Suprapubic skin (tissue), 4 donors: ENCODE results near the gene OR1M1. TPM values are rescaled to one million over a fixed set of nuclear protein-coding genes. Genes with fewer than 3 reads are reported as not detected.
"Not testable (repeated sequence)": the region's sequence is repeated elsewhere in the genome, so short reads cannot be mapped to it uniquely, and the experiment has no call there.

Experiments used
- DNase-seq, 2 donors: peaks; one replicate each; pipeline ENCODE4 v3.0.0-alpha.2; 2019; ENCODE audit warnings: low spot score in 2 of 2
- H3K27ac ChIP-seq: fragments of 200-600 bp; sonication (generic); one replicate; pipeline ENCODE4 v1.5.1; 2019
- H3K27me3 ChIP-seq: fragments of 200-600 bp; sonication (generic); one replicate; pipeline ENCODE4 v1.5.1; 2019
- H3K36me3 ChIP-seq: fragments of 200-600 bp; sonication (generic); one replicate; pipeline ENCODE4 v1.5.1; 2019
- H3K4me1 ChIP-seq: fragments of 200-600 bp; sonication (generic); one replicate; pipeline ENCODE4 v1.5.1; 2019
- H3K4me3 ChIP-seq: fragments of 200-600 bp; sonication (generic); one replicate; pipeline ENCODE4 v1.5.1; 2019; ENCODE audit warnings: mild to moderate bottlenecking
- H3K9me3 ChIP-seq: fragments of 200-600 bp; sonication (generic); one replicate; pipeline ENCODE4 v1.5.1; 2019
- EP300 ChIP-seq: sonication (generic); formaldehyde crosslinking; IDR thresholded peaks from one replicate; pipeline ENCODE4 v1.6.1; 2017; ENCODE audit warnings: antibody characterized with exemption
- POLR2A ChIP-seq, 2 donors: fragments of 450-650 bp; IDR thresholded peaks; one replicate each; pipeline ENCODE4 v1.6.1; 2017; ENCODE audit warnings: antibody characterized with exemption in 2 of 2, mild to moderate bottlenecking in 2 of 2, moderate library complexity in 2 of 2
- POLR2AphosphoS5 ChIP-seq, 3 donors: sonication (generic); formaldehyde crosslinking; IDR thresholded peaks; one replicate each; pipeline ENCODE4 v1.6.1; 2017; ENCODE audit warnings: antibody characterized with exemption in 3 of 3
- WGBS: methylation state at CpG from one replicate; pipeline ENCODE4 v1.1.5; 2018; 5-methylcytosine and 5-hydroxymethylcytosine counted together
- total RNA-seq, 4 donors: library from RNA; depleted of rRNA; stranded (reverse); fragments of >200 nt; gene quantifications; one replicate each; pipeline ENCODE4 v1.1.0, GENCODE V29; 2016
- TF ChIP-seq, protein P1 (sequence below), 2 donors: fragments of 200-600 bp in 1 of 2; fragments of 450-650 bp in 1 of 2; sonication (generic) in 1 of 2; IDR thresholded peaks; one replicate each; pipeline ENCODE4 v1.5.1; 2016 to 2019; ENCODE audit warnings: antibody characterized with exemption in 2 of 2, mild to moderate bottlenecking in 1 of 2, moderate library complexity in 1 of 2

OR1M1 gene
- total RNA-seq, 4 donors from 2014 or later = not detected

DNA sequence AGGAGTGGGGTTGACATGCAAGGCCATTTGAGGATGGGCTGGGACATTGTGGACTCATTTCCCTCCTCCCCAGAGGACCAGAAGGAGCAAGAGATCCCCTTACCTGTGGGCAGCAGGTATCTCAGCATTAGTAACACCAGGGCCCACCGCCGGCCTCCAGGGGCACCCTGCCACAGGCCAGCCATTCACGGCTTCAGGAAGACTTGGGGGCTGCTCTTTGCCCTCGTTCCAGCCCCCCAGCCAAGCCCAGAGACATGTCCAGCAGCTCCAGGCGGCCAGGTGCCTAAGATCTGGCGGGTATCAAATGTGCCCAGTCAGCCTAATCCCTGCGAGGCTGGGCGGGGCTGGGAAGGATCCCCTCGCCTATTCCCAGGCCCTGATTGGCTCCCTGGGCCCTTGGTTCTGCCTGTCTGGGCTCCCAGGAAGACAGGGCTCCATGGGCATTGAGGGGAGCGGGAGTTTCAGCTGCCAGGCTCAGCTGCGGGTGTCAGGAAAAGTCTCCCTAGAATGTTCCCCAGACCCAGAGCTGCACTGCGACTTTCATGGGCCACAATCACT, 21.3 kb upstream of the OR1M1 start:
- no peaks in the 10 kb centered on the region for H3K4me1 ChIP-seq
- H3K27me3 ChIP-seq = peaks cover 2% of the 10 kb centered on the region
- no peak for DNase-seq
- 77% methylated on average over 8 of the region's 12 CpGs for WGBS
- no peaks in the 10 kb centered on the region for H3K36me3 ChIP-seq
- no peak overlapping the region for H3K4me3 ChIP-seq
- H3K9me3 ChIP-seq = no peaks in the 10 kb centered on the region
- TF ChIP-seq, protein P1, sequence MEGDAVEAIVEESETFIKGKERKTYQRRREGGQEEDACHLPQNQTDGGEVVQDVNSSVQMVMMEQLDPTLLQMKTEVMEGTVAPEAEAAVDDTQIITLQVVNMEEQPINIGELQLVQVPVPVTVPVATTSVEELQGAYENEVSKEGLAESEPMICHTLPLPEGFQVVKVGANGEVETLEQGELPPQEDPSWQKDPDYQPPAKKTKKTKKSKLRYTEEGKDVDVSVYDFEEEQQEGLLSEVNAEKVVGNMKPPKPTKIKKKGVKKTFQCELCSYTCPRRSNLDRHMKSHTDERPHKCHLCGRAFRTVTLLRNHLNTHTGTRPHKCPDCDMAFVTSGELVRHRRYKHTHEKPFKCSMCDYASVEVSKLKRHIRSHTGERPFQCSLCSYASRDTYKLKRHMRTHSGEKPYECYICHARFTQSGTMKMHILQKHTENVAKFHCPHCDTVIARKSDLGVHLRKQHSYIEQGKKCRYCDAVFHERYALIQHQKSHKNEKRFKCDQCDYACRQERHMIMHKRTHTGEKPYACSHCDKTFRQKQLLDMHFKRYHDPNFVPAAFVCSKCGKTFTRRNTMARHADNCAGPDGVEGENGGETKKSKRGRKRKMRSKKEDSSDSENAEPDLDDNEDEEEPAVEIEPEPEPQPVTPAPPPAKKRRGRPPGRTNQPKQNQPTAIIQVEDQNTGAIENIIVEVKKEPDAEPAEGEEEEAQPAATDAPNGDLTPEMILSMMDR (IDR thresholded peaks at IDR 0.05) = no peak
- TF ChIP-seq EP300 = no peak
- no peak for TF ChIP-seq POLR2AphosphoS5 (IDR thresholded peaks at IDR 0.05)
- no peak for TF ChIP-seq POLR2A (IDR thresholded peaks at IDR 0.05)
- H3K27ac ChIP-seq = no peak overlapping the region

DNA sequence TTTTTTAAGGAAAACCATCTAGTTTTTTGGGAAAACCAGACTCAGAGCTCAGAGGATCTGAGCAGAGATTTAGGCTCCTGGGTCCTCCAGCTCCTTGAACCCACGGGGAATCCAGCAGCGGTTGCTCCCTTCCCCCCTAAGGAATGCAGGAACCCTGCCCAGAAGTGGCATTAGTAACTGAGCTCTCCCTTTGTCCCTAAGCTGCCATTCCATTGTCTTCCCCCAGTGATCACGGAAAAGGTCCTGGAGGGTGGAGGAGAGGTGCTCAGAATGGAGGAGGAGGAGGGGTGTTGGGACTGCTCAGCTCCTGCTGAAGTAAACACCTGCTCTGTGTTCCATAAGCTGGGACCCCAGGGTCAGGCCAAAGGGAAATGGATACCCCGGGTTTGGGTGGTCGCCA, 16.8 kb upstream of the OR1M1 start:
- TF ChIP-seq EP300 = no peak
- Histone ChIP-seq H3K4me3 (no peak overlapping the region), H3K36me3 (no peaks in the 10 kb centered on the region), H3K9me3 (no peaks in the 10 kb centered on the region), H3K27ac (no peak overlapping the region), H3K4me1 (peaks cover 1% of the 10 kb centered on the region), H3K27me3 (peaks cover 2% of the 10 kb centered on the region)
- no peak for DNase-seq
- WGBS = 50% methylated on average over 5 of the region's 5 CpGs

DNA sequence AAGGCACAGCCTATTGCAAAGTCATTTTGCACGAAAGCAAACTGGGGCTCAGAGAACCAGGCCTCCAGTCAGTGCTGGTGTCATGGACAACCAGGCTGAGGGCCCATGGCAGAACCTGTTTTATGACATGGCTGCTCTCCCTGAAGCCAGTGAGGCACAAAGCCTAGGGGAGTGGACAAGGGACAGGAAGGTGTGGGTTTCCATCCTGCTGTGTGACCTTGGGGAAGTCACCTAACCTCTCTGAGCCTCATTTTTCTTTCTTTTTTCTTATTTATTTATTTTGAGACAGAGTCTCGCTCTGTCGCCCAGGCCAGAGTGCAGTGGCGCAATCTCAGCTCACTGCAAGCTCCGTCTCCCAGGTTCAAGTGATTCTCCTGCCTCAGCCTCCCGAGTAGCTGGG, 15.1 kb upstream of the OR1M1 start:
- not testable (repeated sequence) for H3K4me1 ChIP-seq, H3K27ac ChIP-seq, DNase-seq, H3K9me3 ChIP-seq, H3K4me3 ChIP-seq, H3K36me3 ChIP-seq, H3K27me3 ChIP-seq
- 97% methylated on average over 6 of the region's 6 CpGs for WGBS

DNA sequence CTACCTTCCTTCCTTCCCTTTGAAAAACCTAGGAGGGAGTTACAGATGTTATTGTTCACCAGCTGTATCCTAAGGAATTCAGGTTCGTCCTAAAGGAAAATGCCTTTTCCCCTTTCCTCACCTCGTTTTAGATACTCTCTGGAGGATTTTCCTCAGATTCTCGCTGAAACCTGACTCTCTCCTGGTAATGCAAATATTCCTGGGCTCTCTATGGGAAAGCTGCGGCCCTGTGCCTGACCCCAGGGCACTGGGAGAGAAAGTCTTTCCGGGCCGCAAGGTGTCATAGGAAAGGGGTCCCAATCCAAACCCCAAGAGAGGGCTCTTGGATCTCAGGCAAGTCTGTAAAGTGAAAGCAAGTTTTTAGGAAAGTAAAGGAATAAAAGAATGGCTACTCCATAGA, 13.1 kb upstream of the OR1M1 start:
- no peak for TF ChIP-seq POLR2AphosphoS5 (IDR thresholded peaks at IDR 0.05)
- TF ChIP-seq EP300 = no peak
- TF ChIP-seq, protein P1 (IDR thresholded peaks at IDR 0.05) = no peak
- TF ChIP-seq POLR2A (IDR thresholded peaks at IDR 0.05) = no peak
- Histone ChIP-seq H3K4me3 (no peak overlapping the region), H3K4me1 (peaks cover 10% of the 10 kb centered on the region), H3K27ac (no peak overlapping the region), H3K9me3 (no peaks in the 10 kb centered on the region), H3K36me3 (no peaks in the 10 kb centered on the region), H3K27me3 (peaks cover 2% of the 10 kb centered on the region)
- WGBS = 67% methylated on average over 6 of the region's 6 CpGs
- no peak for DNase-seq

DNA sequence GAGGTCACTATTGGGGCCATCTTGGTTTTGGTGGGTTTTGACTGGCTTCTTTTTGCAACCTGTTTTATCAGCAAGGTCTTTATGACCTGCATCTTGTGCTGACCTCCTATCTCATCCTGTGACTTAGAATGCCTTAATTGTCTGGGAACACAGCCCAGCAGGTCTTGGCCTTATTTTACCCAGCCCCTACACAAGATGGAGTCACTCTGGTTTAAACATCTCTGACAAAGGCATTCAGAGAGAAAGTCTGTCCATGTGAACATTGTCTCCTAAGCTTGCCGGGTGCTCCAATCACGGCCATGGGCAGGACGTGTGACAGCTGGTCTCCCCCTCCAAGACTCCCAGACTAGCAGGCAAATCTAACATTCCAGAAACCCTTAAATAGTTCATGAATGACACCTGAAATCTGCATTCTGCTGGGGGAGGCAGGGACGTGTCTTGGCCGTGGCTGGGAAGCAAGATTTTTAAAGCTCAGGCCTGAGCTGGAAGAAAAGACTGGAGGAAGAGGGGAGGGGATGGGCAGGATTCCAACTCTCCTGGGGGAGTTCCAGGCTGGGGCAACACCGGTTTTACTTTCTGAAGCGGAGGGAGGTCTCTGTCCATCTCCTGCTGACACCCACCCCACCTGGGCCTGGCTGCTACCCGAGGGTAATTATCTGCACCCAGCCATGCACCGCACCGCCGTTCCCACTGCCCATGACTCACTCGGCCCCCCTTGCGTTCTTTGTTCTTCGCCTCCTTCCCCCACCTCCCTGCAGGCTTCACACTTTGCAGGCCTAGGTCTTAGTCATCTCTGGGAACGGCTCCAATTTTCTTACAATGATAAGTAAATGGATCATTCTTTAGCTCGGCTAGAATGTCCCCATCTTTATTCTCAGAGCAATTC, 11.6 kb upstream of the OR1M1 start:
- 17% methylated on average over 16 of the region's 16 CpGs for WGBS
- TF ChIP-seq EP300 = no peak
- TF ChIP-seq, protein P1 (IDR thresholded peaks at IDR 0.05) = no peak
- no peak for TF ChIP-seq POLR2AphosphoS5 (IDR thresholded peaks at IDR 0.05)
- no peak for TF ChIP-seq POLR2A (IDR thresholded peaks at IDR 0.05)

DNA sequence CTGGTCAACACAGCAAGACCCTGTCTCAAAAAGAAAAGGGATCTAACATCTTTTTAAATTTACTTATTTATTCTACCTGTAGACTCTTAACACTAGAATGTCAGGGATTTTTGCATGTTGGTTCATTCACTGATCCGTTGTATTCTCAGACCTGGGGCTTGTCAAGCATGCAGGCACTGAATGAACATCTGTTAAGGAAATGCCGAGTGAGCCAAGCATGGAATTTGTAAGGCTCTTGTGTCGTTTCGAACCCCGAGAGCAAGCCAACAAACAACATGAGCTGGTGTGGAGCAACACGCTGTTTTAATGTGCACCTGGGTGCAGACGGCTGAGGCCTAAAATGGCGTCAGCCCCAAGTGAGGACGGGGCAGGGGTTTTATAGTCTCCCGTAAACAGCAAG, 10.0 kb upstream of the OR1M1 start:
- DNase-seq = no peak
- TF ChIP-seq, protein P1 (IDR thresholded peaks at IDR 0.05) = no peak
- no peak for TF ChIP-seq EP300
- TF ChIP-seq POLR2A (IDR thresholded peaks at IDR 0.05) = no peak
- TF ChIP-seq POLR2AphosphoS5 (IDR thresholded peaks at IDR 0.05) = no peak
- WGBS = 65% methylated on average over 10 of the region's 10 CpGs

More for the DNA sequence above, 11.6 kb upstream of the OR1M1 start:
- Histone ChIP-seq H3K27ac (no peak overlapping the region), H3K27me3 (no peaks in the 10 kb centered on the region), H3K9me3 (no peaks in the 10 kb centered on the region), H3K4me3 (no peak overlapping the region), H3K4me1 (peaks cover 10% of the 10 kb centered on the region), H3K36me3 (no peaks in the 10 kb centered on the region)
- no peak for DNase-seq

More for the DNA sequence above, 10.0 kb upstream of the OR1M1 start:
- no peak overlapping the region for H3K27ac ChIP-seq
- H3K4me1 ChIP-seq = peaks cover 10% of the 10 kb centered on the region
- no peaks in the 10 kb centered on the region for H3K9me3 ChIP-seq
- H3K36me3 ChIP-seq = no peaks in the 10 kb centered on the region
- H3K27me3 ChIP-seq = no peaks in the 10 kb centered on the region
- H3K4me3 ChIP-seq = no peak overlapping the region
